ENCODE measurements around the gene RUFY1.
A peak's percentile ranks its signal among the peaks of the same experiment; 100 is the strongest.
"Not testable (repeated sequence)": the region's sequence is repeated elsewhere in the genome, so short reads cannot be mapped to it uniquely, and the experiment has no call there.

The RUFY1 gene

DNA sequence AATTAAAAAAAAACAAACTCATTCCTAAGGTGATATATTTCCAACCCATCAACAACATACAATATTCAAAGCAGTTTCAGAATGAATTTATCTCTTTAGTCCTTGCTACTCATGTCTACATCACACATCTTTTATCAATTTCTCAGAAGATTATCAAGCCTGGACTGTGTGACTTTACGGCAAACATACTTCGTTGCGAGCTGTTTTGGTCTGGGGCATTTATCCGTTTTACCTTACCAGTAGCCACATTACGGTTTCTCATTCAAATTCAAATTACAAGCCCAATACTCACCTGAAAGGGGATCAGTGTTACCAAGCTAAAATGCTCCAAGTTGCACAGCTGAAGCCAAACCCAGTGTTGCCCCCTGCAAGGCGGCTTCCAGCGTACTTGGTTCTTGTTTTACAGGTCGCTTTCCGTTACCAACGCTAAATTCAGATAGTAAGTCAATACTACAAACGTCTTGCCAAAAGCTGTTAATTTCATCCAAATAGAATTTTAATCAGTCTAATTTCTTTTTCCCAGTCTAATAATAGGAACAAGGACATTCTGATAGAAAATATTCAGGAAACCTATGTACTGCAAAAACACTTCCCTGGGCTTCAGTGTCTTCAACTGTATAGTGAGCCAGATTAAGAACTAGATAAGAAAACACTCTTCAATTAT is 71.3 kb downstream of the RUFY1 start:
- no peak for DNase-seq (ENCODE audit: low read depth)

DNA sequence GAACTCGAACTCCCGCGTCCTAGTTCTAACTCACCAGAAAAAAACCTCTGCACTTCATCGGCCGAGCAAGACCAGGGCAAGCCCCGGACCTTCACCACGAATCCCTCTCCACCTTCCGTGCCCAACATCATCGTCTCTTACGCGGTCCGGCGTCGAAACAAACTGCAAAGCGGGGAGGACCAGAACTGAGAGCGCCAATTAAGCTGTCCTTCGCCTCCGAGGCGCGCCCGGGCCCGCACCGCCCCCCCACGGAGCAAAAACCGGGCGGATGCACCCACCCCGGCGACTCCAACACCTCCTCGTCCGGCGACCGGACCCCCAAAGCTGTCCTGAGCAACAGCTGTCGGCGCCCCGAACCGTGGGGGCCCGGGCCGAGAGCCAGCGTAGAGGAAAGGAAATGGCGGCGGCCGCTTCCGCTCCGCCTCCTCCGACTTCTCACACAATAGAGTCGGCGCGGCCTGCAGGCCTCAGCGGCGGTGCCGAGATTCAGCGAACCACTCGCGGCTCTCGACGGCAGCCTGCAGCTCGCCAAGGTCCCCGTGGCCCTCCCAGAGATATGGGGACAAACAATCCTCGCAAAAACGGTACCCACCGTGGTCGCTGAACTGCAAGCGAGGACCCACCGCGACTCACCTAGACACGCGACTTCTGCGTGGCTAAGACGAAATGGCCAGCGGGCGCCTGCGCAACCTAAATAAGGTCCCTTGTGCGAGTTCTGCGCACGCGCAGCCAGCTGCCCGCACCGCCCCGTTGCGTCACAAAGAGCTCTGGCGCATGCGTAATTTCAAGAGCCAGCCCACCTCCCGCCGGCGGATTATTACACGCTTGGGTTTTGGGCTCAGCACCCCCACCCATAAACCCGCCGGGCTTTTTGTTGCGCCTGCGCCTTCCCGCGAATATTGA is 72.9 kb downstream of the RUFY1 start, which contains the start of gene HNRNPH1:
HNRNPH1 (minus strand) TSS at position 669 of the 903 bp plus-strand sequence; CDS start at position 131, 538 bp downstream.
- DNase-seq (ENCODE audit: low read depth) = peak; percentile 94

DNA sequence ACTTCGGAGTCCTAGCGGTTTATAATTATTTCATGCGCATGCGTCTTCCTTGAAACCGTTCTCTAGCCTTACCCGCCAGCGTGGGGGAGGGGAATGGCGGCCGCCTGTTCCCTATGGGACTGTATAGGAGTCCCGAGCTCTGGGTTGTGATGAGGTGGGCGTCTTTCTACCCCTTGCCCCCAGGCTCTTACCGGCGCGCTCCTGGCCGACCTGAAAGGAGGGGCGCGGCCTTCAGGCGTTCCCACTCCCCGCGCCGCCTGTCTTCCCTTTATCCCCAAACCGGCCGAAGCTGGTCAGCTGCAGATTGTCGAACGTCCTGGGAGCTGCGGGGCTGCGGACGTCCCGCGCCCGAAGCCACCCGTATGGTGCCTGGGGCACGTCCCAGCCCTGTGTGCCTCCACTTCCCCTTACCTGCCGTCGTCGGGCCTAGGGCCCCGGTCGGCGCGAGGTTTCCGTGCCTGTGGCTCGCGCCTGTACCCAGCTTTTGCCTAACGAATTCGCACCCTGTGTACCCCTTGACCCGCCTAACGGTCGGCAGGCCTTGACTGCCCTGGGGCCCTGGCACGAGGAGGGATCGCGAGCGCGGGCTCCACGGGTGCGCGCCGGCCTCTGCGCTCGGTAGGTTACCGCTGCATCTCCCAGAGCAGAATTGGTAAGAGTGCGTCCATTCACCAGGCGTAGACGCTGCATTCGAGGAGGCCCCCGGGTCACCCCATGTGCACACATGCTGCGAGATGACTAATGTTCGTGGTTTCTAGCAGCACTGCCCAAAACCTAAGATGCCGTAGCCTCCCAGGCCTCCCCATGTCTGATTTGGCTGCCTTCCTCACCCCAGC is 73.8 kb downstream of the RUFY1 start:
- no peak for DNase-seq (ENCODE audit: low read depth)

DNA sequence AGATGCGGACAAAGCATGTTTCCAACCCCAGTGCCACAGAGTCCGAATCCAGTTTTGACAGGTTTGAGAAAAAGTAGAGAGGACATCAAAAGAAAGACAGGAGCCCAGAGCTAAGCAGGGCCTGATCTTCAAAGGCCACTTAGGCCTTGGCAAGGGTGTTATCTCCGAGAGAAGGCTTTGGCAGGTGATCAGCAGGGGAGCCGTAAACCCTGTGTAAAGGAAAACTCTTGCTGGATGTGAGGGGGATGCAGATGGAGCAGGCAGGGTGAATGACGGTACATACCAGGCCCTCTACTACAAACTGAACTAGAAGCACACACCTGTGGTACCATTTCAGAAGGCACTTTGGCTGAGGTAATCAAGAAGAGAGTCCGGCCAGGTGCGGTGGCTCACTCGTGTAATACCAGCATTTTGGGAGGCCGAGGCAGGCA is 74.5 kb downstream of the RUFY1 start:
- no peak for DNase-seq (ENCODE audit: low read depth)

DNA sequence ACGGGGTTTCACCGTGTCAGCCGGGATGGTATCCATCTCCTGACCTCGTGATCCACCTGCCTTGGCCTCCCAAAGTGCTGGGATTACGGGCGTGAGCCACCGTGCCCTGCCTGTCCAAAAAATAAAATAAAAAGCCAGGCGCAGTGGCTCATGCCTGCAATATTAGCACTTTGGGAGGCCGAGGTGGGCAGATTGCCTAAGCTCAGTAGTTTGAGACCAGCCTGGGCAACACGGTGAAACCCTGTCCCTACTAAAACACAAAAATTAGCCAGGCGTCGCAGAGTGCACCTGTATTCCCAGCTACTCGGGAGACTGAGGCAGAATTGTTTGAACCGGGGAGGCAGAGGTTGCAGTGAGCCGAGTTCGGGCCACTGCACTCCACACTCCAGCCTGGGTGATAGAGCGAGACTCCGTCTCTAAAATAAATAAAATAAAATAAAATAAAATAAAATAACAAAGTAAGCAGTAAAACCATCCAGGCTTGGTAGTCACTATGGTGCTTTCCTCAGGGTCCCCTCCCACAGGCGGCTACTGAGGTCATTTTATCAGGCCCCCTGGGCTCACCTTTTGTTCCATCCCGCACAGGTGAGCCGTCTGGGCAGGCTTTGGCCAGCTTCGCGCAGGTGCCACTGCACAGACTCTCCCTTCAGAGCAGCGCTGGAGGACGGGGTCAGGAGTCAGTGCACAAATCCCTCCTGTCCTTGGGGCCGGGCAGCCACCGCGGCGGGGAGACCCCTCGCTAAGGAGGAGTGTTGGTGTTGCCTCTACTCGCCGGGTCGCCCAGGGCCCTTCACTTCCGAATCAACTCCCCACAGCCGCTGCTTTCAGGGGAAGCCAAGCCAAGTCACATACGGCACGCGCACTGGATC is 83.4 kb downstream of the RUFY1 start:
- not testable (repeated sequence) for DNase-seq (ENCODE audit: low read depth)

DNA sequence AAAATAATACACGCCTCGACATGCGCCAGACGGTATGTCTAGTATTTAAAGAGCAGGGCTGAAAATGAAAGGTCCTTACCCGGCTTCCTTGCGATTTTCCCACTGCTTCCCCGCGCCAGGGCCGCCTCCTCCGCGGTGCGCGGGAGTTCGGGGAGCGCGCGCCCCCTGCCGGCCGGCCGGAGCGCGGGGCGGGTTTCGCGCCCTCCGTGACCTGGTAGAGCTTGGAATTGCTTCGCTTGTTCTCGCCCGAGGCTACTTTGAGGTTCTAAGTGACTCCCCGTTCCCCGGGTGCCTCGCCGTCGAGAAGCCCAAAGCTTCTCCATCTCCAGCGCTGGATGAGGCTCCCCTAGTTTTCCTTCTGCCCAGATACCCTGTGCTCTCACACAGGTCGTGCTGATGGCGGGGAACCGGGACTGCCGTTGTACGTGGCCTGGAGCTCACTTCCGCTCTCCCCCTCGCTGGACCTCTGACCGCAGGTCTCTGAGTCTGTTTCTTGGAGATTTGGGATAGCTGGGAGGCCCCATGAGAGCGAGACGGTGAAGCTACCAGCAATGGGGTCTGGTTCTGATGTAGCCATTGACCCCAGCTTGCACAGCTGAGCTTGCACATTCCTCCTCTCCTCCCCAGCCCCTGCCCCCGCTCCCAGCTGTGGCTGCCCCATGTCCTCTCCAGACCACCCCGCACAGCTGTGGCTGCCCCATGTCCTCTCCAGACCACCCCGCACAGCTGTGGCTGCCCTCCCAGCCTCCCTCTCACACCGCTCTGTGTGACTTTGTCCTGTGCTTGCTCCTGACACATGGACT is 84.2 kb downstream of the RUFY1 start:
- not testable (repeated sequence) for DNase-seq (ENCODE audit: low read depth)

DNA sequence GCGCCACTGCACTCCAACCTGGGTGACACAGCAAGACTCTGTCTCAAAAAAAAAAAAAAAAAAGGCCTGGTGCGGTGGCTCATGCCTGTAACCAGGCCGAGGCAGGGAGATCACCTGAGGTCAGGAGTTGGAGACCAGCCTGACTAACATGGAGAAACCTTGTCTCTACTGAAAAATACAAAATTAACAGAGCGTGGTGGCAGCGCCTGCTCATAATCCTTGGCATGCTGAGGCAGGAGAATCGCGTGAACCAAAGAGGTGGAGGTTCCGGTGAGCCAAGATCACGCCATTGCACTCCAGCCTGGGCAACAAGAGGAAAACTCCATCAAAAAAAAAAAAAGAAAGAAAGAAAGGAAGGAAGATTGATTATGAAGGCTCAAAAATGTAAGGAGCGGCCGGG is 88.9 kb downstream of the RUFY1 start:
- not testable (repeated sequence) for DNase-seq (ENCODE audit: low read depth)

DNA sequence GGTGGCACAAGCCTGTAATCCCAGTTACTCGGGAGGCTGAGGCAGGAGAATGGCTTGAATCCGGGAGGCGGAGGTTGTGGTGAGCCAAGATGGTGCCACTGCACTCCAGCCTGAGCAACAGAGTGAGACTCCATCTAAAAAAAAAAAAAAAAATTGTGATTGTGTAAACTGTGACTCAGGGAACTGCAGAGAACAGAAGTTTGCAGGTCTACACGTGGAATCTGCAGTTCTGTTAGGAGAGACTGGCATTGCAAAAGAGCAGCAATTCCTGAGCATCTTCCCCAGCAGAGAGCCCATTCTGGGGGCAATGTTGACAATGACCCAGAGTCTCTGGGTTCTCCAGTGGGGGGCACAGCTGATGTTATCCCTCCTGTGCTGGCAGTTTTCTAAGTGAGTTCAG is 91.4 kb downstream of the RUFY1 start:
- not testable (repeated sequence) for DNase-seq (ENCODE audit: low read depth)

DNA sequence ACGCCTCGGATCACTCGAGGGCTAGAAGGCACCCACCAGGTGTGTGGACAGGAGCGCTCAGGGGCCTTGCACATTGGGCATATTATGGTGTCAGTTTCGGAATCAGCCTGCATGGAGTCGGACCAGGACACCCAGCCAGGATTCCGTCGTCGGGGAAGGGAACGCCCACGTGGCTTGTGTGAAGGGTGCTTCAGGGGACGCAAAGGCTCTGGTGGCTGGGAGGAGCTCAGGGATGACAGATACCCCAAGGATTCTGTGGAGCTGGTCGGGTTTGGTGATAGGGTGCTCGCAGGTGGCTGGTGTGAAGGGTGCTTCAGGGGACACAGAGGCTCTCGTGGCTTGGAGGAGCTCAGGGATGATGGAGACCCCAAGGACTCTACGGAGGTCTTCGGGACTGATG is 92.3 kb downstream of the RUFY1 start:
- not testable (repeated sequence) for DNase-seq (ENCODE audit: low read depth)

DNA sequence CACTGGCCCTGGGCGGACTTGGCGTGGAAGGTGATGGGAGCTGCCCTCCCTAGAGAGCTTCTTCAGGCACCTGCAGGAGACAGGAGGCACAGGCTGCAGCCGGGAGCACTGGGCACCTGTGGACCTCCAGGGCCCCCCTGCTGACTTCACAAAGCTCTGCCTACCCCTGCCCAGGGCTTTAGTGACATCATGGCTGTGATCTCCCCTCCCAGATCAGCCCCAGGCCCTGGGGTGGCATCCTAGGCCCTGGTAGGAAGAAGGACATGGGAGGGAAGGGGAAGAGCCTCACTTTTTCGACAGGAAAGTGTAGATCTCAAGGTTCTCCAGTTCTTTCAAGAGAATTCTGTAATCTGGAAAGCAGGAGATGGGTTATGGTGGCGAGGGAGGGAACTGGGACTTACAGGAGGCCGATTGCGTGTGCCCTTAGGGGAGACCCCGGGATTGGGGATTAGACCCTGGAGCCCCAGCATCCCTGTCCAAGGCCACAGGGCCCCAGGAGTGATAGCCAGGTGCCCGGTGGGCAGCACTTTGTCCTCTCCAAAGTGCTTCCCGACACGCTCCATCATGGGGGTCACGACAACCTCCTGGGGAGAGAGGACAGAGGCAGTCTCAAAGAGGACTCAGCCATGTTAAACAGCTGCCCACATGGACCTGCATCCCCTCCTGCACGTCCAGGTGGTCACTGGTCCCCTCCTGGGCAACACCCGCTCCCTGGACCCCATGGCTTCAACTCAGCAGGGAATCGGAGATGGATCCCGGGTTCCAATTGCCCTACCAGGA is 93.0 kb downstream of the RUFY1 start:
- not testable (repeated sequence) for DNase-seq (ENCODE audit: low read depth)

DNA sequence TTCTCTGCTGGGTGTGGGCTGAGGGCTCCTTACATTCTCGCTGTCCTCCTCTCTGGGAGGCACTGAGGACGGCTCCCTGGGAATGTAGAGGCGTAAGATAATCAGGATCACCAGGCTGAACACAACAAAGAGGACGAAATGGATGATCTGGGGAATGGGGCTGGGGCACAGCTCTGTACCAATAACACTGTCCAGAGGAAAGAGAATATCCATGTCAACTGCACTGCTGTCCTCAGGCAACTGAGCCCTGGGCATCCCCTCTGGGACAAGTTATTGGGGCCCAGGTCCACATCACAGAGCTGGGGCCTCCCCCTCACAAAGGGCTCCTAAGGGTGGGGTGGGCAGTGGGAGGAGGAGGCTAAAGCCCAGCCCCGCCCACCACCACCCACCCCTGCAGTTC is 94.4 kb downstream of the RUFY1 start:
- DNase-seq (ENCODE audit: low read depth) = not testable (repeated sequence)

DNA sequence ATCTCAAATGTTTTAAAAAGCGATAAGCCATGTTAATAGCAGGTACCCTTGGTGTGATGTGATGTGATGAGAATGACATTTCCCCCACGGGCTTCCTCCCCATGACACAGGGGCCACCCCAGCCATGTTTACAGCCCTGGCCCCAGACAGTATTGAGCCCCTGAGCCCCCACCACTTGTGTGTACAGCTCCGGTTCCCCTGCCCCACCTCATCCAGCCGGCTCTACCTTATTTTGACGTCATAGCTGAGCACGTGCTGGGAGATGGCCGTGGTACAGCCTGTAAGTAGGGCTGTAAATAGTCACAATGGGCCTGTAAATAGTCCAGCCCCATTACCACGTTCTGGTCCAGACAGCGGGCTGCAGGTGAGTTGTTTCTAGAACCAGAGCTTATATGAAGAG is 98.1 kb downstream of the RUFY1 start:
- no peak for DNase-seq (ENCODE audit: low read depth)

DNA sequence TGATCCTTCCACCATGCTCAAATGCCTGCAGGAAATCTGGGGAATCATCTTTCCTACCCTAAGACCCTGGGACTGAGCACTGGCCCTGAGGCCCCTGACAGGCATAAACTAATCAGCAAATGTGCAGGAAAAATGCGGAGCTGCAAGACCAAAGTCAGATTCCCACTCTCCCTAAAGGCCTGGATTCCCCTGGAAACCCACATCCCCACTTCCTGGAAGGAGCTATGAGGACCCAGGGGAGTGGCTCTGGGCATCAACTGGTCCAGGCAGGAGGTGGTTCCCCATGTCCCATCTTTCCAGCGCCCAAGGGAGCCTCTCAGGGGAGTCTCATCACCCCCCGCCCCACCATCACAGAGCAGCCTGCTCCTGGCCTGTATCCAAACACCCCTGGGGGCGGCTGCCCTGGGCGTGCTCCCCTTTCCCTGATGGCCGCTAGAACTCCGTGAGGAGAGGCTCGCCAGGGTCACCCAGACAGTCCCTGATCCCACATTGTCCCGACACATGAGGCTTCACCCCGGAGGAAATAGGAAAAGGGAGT is 98.9 kb downstream of the RUFY1 start:
- DNase-seq (ENCODE audit: low read depth) = not testable (repeated sequence)

DNA sequence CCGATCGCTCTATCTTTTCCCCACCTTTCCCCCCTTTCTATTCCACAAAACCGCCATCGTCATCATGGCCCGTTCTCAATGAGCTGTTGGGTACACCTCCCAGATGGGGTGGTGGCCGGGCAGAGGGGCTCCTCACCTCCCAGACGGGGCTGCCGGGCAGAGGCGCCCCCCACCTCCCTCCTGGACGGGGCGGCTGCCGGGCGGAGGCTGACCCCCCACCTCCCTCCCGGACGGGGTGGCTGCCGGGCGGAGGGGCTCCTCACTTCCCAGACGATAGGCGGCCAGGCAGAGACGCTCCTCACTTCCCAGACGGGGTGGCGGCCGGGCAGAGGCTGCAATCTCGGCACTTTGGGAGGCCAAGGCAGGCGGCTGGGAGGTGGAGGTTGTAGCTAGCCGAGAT is 99.9 kb downstream of the RUFY1 start:
- DNase-seq (ENCODE audit: low read depth) = not testable (repeated sequence)

DNA sequence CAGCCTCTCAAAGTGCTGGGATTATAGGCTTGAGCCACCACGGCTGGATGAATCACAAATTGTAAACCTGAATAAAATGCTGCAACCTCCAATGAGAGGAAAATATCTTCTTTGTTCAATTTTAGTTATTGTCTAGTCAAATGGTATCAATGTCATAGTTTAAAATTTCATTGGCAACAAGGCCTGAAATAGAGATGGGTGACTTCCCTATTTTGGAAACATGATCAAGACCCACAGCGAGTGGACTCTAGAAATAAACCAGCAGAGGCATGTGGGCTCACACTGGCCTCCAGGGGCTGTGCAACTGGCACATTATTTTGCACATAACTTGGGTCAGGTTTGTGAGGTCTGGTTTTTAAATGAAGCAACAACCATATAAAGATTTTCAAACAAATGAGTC is 102.8 kb downstream of the RUFY1 start:
- not testable (repeated sequence) for DNase-seq (ENCODE audit: low read depth)

DNA sequence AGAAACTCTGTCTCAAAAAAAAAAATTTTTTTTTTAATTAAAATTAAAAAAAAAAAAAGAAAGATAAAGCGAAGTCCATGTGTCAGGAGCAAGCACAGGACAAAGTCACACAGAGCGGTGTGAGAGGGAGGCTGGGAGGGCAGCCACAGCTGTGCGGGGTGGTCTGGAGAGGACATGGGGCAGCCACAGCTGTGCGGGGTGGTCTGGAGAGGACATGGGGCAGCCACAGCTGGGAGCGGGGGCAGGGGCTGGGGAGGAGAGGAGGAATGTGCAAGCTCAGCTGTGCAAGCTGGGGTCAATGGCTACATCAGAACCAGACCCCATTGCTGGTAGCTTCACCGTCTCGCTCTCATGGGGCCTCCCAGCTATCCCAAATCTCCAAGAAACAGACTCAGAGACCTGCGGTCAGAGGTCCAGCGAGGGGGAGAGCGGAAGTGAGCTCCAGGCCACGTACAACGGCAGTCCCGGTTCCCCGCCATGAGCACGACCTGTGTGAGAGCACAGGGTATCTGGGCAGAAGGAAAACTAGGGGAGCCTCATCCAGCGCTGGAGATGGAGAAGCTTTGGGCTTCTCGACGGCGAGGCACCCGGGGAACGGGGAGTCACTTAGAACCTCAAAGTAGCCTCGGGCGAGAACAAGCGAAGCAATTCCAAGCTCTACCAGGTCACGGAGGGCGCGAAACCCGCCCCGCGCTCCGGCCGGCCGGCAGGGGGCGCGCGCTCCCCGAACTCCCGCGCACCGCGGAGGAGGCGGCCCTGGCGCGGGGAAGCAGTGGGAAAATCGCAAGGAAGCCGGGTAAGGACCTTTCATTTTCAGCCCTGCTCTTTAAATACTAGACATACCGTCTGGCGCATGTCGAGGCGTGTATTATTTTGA is 107.2 kb downstream of the RUFY1 start:
- DNase-seq (ENCODE audit: low read depth) = not testable (repeated sequence)

DNA sequence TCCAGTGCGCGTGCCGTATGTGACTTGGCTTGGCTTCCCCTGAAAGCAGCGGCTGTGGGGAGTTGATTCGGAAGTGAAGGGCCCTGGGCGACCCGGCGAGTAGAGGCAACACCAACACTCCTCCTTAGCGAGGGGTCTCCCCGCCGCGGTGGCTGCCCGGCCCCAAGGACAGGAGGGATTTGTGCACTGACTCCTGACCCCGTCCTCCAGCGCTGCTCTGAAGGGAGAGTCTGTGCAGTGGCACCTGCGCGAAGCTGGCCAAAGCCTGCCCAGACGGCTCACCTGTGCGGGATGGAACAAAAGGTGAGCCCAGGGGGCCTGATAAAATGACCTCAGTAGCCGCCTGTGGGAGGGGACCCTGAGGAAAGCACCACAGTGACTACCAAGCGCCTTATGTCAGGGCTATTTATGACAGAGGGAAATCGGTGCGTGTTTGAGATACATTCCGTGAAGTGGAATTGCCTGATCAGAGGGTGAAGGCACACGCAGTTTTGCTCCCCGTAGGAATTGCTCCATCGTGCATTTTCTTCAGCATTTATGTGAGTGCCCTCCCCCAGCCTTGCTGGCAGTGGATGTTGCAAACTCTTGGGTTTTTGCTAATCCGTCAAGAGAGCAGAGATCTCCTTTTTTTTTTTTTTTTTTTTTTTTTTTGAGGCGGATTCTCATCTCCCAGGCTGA is 108.0 kb downstream of the RUFY1 start:
- DNase-seq (ENCODE audit: low read depth) = not testable (repeated sequence)
